Spinal cord (tissue), 10 donors: ENCODE data around the gene FNDC3B. TPM values are rescaled to one million over a fixed set of nuclear protein-coding genes. Genes with fewer than 3 reads are reported as not detected.
"Not testable (repeated sequence)": the region's sequence is repeated elsewhere in the genome, so short reads cannot be mapped to it uniquely, and the experiment has no call there.

Experiments used
- DNase-seq, 6 donors: peaks; one replicate each; pipeline versions ENCODE4 v3.0.0 to v3.0.0-alpha.2; 2013 to 2015; ENCODE audit warnings: low spot score in 6 of 6, low read depth in 4 of 6
- H3K27ac ChIP-seq: one replicate; pipeline ENCODE4 v1.5.1; 2013; ENCODE audit warnings: low read depth, low read length, control low read depth
- H3K27me3 ChIP-seq: one replicate; pipeline ENCODE4 v1.6.1; 2013; ENCODE audit warnings: low read length; ENCODE audit not compliant: control insufficient read depth, insufficient read depth
- H3K36me3 ChIP-seq: one replicate; pipeline ENCODE4 v1.6.1; 2013; ENCODE audit warnings: low read length; ENCODE audit not compliant: control insufficient read depth, insufficient read depth
- H3K4me1 ChIP-seq: one replicate; pipeline ENCODE4 v1.6.1; 2013; ENCODE audit warnings: low read length; ENCODE audit not compliant: control insufficient read depth, insufficient read depth
- H3K4me3 ChIP-seq: one replicate; pipeline ENCODE4 v1.5.1; 2013; ENCODE audit warnings: low read depth, low read length, control low read depth
- H3K9me3 ChIP-seq: one replicate; pipeline ENCODE4 v1.6.1; 2013; ENCODE audit warnings: low read length; ENCODE audit not compliant: control insufficient read depth, insufficient read depth
- WGBS: methylation state at CpG from one replicate; pipeline ENCODE4 v1.1.5; 2013; ENCODE audit warnings: missing lambda C conversion rate; ENCODE audit not compliant: insufficient coverage; 5-methylcytosine and 5-hydroxymethylcytosine counted together
- polyA plus RNA-seq, 2 donors: library from polyadenylated mRNA; unstranded; fragments of 120-200 nt; gene quantifications; one replicate each; pipeline ENCODE4 v1.2.1, GENCODE V29; 2013; ENCODE audit not compliant: insufficient read length in 2 of 2
- total RNA-seq, 2 donors: library from RNA; depleted of rRNA in 1 of 2; stranded (reverse); fragments of 120-200 nt in 1 of 2; fragments of >200 nt in 1 of 2; gene quantifications; one replicate each; pipeline versions ENCODE4 v1.2.3 to v1.2.4, GENCODE V29; 2013 to 2014
- donor health status: healthy.

The FNDC3B gene
- total and polyA plus RNA-seq, 4 donors = 14.9 to 66.8 (median 40.0) TPM

DNA sequence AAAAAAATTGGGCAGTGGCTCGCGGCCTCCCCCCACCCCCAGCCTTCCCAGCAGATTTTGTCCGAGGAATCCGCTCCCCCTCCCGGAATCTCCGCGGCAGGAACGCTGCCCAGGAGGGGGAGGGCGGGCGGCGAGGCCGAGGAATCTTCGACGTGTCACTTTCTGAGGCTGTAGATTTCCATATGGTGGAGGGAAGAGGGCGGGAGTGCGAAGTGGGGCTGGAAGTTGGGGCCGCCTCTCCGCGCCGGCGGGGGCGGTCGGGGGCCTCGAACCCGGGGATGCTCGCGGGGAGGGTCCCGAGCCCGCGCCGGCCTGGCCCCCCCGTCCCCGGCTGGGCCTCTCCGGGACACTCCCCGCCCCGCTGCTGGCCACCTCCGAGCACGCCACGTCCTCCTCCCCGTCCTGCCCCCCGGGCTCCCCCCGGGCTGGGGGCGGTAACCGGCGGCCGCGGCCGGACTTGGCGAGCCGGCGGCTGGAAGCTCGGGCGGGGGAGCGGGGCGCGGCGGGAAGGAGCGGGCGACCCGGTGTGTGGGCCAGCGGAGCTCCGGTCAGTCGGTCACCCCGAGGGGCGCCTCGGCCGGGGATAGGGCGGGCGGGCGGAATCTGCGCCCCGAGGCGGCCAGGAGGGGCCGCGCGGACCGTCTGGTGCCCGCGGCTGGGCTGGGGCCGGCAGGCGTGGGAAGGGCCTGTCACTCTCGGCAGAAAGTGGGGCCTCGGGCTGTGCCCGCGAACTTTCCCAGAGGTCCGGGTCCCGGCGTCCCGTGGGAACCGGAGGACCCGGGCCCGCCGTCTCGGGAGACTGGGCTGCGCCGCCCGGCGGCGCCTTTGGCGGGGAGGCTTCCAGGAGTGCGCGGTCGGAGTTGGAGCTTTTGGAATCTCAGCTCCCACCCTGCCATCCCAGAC, 951 bp downstream of the FNDC3B start:
- under 1% methylated on average over 98 of the region's 103 CpGs for WGBS
- H3K27ac ChIP-seq = peak overlapping the region; percentile 97

DNA sequence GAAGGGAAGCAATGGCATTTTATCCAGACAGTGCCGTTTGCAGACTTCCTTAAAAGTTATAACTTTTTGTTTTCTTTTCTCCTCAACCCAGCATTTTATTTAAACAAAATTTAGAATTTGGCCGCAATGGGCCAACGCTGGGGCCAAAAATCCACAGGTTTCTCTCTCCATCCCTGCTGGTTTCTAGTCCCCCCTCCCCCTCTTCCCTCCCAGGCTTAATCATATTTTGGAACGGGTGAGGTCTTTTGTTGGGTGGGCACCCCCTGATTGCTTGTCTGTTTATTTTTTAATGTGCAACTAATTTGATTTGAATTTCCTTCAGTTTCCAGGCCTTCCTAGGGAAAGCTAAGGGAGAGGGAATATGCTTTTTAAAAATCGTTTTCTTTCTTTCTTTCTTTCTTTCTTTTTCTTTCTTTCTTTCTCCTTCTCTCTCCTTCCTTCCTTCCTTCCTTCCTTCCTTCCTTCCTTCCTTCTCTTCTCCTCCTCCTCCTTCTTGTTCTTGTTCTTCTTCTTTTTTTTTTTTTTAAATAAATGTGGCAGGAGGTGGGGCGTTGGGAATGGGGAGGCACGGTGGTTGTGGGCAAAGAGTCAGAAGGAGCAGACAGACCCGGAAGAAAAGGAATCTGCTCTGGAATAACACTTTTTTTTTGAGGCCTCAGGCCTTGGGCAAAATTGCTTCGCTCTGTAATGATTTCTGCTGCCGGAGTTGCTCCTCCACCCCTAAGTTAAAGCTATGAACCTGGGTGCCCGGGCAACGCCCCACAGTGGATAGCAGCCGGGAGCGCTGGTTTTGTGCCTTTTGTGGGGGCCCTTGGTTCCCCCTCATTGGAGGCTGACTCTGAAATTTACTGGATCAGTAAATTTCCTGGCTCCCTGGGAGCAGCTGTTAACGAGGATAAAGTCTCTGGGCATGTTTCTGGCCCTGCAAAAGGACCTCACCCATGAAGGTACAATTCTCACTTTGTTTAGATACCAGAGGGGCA, 1.9 kb downstream of the FNDC3B start:
- peak in 3 of 6 donors; percentile 6 to 31 (median 25) for DNase-seq
- no peaks in the 10 kb centered on the region for H3K27me3 ChIP-seq
- peak overlapping the region; percentile 63 for H3K4me3 ChIP-seq
- H3K9me3 ChIP-seq = no peaks in the 10 kb centered on the region
- peaks cover 13% of the 10 kb centered on the region for H3K4me1 ChIP-seq
- WGBS = 23% methylated on average over 9 of the region's 15 CpGs
- no peaks in the 10 kb centered on the region for H3K36me3 ChIP-seq
- H3K27ac ChIP-seq = peak overlapping the region; percentile 85

More for the DNA sequence above, 951 bp downstream of the FNDC3B start:
- Histone ChIP-seq H3K4me3 (peak overlapping the region; percentile 90), H3K9me3 (no peaks in the 10 kb centered on the region), H3K36me3 (no peaks in the 10 kb centered on the region), H3K4me1 (peaks cover 13% of the 10 kb centered on the region), H3K27me3 (no peaks in the 10 kb centered on the region)
- peak in 4 of 6 donors; percentile 21 to 85 (median 48) for DNase-seq

- no peak overlapping the region for H3K4me3 ChIP-seq
- DNase-seq = no peak
- H3K27ac ChIP-seq = no peak overlapping the region
- peaks cover 13% of the 10 kb centered on the region for H3K4me1 ChIP-seq
- 71% methylated on average over 1 of the region's 6 CpGs for whole genome bisulfite sequencing
- H3K9me3 ChIP-seq = no peaks in the 10 kb centered on the region
- no peaks in the 10 kb centered on the region for H3K27me3 ChIP-seq
- H3K36me3 ChIP-seq = no peaks in the 10 kb centered on the region
Measured at GRCh38 chr3:172042136-172042662, 2.8 kb downstream of the FNDC3B start.

DNA sequence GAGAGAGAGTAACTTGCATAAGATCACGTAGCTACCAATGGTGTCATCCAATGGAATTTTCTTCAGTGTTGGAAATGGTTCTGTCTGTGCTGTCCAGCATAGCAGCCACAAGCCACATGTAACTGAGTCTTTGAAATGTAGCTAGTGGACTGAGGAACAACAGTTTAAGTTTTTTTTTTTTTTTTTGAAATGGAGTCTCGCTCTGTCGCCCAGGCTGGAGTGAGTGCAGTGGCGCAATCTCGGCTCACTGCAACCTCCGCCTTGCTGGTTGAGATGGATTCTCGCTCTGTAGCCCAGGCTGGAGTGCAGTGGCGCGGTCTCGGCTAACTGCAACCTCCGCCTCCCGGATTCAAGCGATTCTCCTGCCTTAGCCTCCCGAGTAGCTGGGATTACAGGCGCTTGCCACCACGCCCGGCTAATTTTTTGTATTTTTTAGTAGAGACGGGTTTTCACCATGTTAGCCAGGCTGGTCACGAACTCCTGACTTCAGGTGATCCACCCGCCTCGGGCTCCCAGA, 3.3 kb downstream of the FNDC3B start:
- not testable (repeated sequence) for H3K9me3 ChIP-seq, H3K36me3 ChIP-seq, H3K4me3 ChIP-seq, H3K27me3 ChIP-seq, DNase-seq, H3K27ac ChIP-seq
- peaks cover 13% of the 10 kb centered on the region for H3K4me1 ChIP-seq
- 96% methylated on average over 17 of the region's 21 CpGs for WGBS

GRCh38 chr3:172043233-172043632, 3.9 kb downstream of the FNDC3B start:
- H3K27ac ChIP-seq = no peak overlapping the region
- no peak for DNase-seq
- no peak overlapping the region for H3K4me3 ChIP-seq
- H3K9me3 ChIP-seq = no peaks in the 10 kb centered on the region
- WGBS = 100% methylated on average over 3 of the region's 5 CpGs
- no peaks in the 10 kb centered on the region for H3K36me3 ChIP-seq
- H3K27me3 ChIP-seq = no peaks in the 10 kb centered on the region
- peaks cover 13% of the 10 kb centered on the region for H3K4me1 ChIP-seq

- H3K27me3 ChIP-seq = no peaks in the 10 kb centered on the region
- H3K9me3 ChIP-seq = no peaks in the 10 kb centered on the region
- H3K4me3 ChIP-seq = no peak overlapping the region
- no peak overlapping the region for H3K27ac ChIP-seq
- H3K4me1 ChIP-seq = peaks cover 13% of the 10 kb centered on the region
- DNase-seq = no peak
- WGBS = no CpG with 5 or more reads among the region's 5 CpGs
- H3K36me3 ChIP-seq = no peaks in the 10 kb centered on the region
Measured at GRCh38 chr3:172043766-172044165, 4.4 kb downstream of the FNDC3B start.

- DNase-seq = no peak
- H3K9me3 ChIP-seq = no peaks in the 10 kb centered on the region
- H3K4me1 ChIP-seq = peaks cover 10% of the 10 kb centered on the region
- H3K27me3 ChIP-seq = no peaks in the 10 kb centered on the region
- H3K27ac ChIP-seq = no peak overlapping the region
- WGBS = 58% methylated on average over 2 of the region's 4 CpGs
- H3K4me3 ChIP-seq = no peak overlapping the region
- H3K36me3 ChIP-seq = no peaks in the 10 kb centered on the region
Measured at GRCh38 chr3:172044833-172045585, 5.6 kb downstream of the FNDC3B start.

DNA sequence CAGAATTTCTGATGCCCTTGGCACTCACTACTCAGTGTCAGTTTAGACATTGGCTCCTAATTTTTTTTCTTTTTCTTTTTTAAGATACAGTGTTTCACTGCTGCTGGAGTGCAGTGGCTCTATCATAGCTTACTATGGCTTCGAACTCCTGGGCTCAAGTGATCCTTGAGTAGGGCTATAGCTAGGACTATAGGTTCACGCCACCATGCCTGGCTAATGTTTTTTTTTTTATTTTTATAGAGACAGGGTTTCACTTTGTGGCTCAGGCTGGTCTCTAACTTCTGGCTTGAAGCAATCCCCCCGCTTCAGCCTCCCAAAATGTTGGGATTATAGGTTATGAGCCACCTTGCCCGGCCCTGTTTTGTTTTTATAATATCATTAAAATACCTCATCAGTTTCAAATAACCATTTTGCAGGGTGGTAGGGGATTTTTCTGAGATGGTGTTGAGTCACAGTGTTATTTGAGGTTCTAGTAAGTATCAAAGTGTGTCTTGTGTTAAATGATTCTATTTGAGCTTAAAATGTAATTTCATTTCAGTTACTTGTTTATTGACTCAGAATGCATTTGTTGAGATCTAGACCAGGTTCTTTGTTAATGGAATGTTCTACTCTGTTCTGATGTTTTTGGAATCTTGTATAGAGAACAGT, 7.0 kb downstream of the FNDC3B start:
- no peaks in the 10 kb centered on the region for H3K9me3 ChIP-seq
- H3K4me1 ChIP-seq = peaks cover 4% of the 10 kb centered on the region
- H3K36me3 ChIP-seq = no peaks in the 10 kb centered on the region
- H3K27ac ChIP-seq = no peak overlapping the region
- DNase-seq = no peak
- no peaks in the 10 kb centered on the region for H3K27me3 ChIP-seq
- H3K4me3 ChIP-seq = no peak overlapping the region
- WGBS = no CpG with 5 or more reads among the region's 4 CpGs
